ENCODE data around the gene INPP5E.
A peak's percentile ranks its signal among the peaks of the same experiment; 100 is the strongest.

- TF ChIP-seq RAD21 (conservative IDR thresholded peaks at IDR 0.05 in 1 of 2, IDR thresholded peaks at IDR 0.05 in 1 of 2) (no peak), MAFK (IDR thresholded peaks at IDR 0.05; ENCODE audit: partially characterized antibody) (no peak), NR3C1 (IDR thresholded peaks at IDR 0.05) (no peak), CTCF (IDR thresholded peaks at IDR 0.05) (no peak), POLR2A (IDR thresholded peaks at IDR 0.05; ENCODE audit: low read length) (peak; percentile 95), CHD2 (IDR thresholded peaks at IDR 0.05; ENCODE audit: low read length, partially characterized antibody) (peak; percentile 53), RFX5 (IDR thresholded peaks at IDR 0.05) (no peak), MAZ (IDR thresholded peaks at IDR 0.05; ENCODE audit: borderline replicate concordance, low read depth, low read length) (no peak), HDAC2 (IDR thresholded peaks at IDR 0.05) (no peak), ZC3H11A (IDR thresholded peaks at IDR 0.05) (no peak), SMC3 (IDR thresholded peaks at IDR 0.05) (no peak)
Measured at GRCh38 chr9:136410500-136411287, 29.0 kb downstream of the INPP5E start, which contains the start of the genes ENTR1 and PMPCA.
